Measurements from ENCODE around the gene PDRG1. TPM values are rescaled to one million over a fixed set of nuclear protein-coding genes. Genes with fewer than 3 reads are reported as not detected.

PDRG1 gene
- total RNA-seq, 4 donors from 2014 or later, result 5.1 to 6.6 (median 6.2) TPM

GRCh38 chr20:31981784-31982183 lies 29.9 kb upstream of the PDRG1 start:
- H3K4me1 ChIP-seq, result no peaks in the 10 kb centered on the region
- H3K27ac ChIP-seq, result no peak overlapping the region
- H3K27me3 ChIP-seq, result no peaks in the 10 kb centered on the region
- no peak for DNase-seq
- H3K36me3 ChIP-seq, result no peaks in the 10 kb centered on the region
- H3K4me3 ChIP-seq, result no peak overlapping the region
- no peaks in the 10 kb centered on the region for H3K9me3 ChIP-seq
- no peak for TF ChIP-seq POLR2A (IDR thresholded peaks at IDR 0.05)
- TF ChIP-seq CTCF (IDR thresholded peaks at IDR 0.05), result no peak

DNA sequence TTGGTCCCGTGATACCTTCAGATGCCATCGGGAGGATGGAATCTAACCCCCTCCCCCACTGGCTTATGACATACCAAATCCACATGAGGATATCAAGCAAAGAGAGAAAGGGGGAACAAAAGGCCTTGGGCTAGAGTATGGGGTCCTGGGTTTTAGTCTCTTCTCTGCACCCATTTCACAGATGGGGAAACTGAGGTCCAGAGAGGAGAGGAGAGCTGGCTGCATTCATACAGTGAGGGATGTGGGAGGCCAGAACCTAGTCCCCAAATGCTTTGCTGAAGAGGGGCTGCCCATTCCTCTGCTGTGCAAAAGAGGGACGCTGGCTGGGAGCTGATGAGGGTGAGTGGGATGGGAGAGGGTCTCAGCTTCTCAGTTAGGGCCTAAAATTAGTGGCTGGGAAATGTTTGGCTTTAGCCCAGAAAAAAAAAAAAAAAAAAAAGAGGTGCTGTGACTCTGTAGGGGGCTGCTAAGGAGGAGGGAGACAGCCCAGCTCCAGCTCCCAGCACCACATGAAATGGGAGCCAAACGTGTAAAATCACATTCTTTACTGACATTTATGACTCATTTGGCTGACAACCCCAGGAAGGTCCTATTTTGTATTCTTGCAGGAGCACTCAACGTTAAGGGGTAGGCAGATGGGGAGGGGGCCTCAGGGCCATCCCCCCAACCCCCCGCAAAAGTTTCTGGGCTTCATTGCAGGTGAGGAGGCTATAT lies 28.0 kb upstream of the PDRG1 start:
- no peaks in the 10 kb centered on the region for H3K27me3 ChIP-seq
- no peak for TF ChIP-seq POLR2A (IDR thresholded peaks at IDR 0.05)
- no peak overlapping the region for H3K27ac ChIP-seq
- no peaks in the 10 kb centered on the region for H3K36me3 ChIP-seq
- H3K4me3 ChIP-seq, result no peak overlapping the region
- H3K4me1 ChIP-seq, result no peaks in the 10 kb centered on the region
- DNase-seq, result no peak
- no peaks in the 10 kb centered on the region for H3K9me3 ChIP-seq

DNA sequence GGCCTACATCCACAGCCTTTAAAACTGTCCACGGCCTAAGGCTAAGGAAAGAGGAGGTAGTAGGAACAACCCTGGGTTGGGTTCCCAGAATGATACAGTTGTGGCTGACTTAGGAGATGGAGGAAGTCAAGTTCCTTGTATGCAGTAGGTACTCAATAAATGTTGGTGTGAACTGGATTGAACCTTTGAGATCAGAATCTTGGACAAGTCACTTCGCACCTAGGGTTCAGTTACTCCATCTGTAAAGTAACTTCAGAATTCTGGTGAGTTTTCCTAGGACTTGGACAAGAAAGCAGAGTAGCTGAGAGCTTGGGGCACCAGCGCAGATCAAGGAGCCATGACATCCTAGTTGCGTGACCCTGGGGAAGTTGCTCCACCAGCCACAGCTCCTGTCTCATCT lies 25.2 kb upstream of the PDRG1 start:
- no peaks in the 10 kb centered on the region for H3K27me3 ChIP-seq
- no peaks in the 10 kb centered on the region for H3K9me3 ChIP-seq
- no peak for DNase-seq
- no peak overlapping the region for H3K27ac ChIP-seq
- TF ChIP-seq CTCF (IDR thresholded peaks at IDR 0.05), result no peak
- TF ChIP-seq POLR2A (IDR thresholded peaks at IDR 0.05), result no peak
- no peaks in the 10 kb centered on the region for H3K4me1 ChIP-seq
- no peak overlapping the region for H3K4me3 ChIP-seq
- H3K36me3 ChIP-seq, result no peaks in the 10 kb centered on the region

DNA sequence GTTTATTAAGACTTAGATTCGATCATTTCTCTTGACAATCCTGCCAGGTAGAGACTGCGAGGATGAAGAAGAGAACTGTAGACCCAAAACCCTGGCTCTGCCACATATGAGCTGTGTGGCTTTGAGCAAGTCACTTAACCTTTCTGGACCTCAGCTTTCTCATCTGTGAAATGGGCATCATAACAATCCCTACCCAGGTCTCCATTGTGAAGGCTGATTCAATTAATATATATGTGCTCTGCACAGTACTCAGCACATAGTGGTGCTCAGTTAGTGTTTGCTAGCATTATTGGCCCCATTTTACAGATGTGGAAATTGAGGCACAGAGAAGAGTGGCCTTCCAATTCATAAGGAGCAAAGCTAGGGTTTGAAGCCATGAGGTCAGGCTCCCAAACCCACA lies 24.0 kb upstream of the PDRG1 start:
- TF ChIP-seq CTCF (IDR thresholded peaks at IDR 0.05), result no peak
- no peak for TF ChIP-seq POLR2A (IDR thresholded peaks at IDR 0.05)
- Histone ChIP-seq H3K4me1 (no peaks in the 10 kb centered on the region), H3K27ac (no peak overlapping the region), H3K27me3 (no peaks in the 10 kb centered on the region), H3K4me3 (no peak overlapping the region), H3K9me3 (no peaks in the 10 kb centered on the region), H3K36me3 (no peaks in the 10 kb centered on the region)
- DNase-seq, result no peak

- Histone ChIP-seq H3K4me1 (no peaks in the 10 kb centered on the region), H3K27me3 (no peaks in the 10 kb centered on the region), H3K36me3 (no peaks in the 10 kb centered on the region), H3K9me3 (no peaks in the 10 kb centered on the region), H3K4me3 (no peak overlapping the region), H3K27ac (no peak overlapping the region)
- no peak for DNase-seq
- TF ChIP-seq CTCF (IDR thresholded peaks at IDR 0.05) (no peak), POLR2A (IDR thresholded peaks at IDR 0.05) (no peak)
Observed at GRCh38 chr20:31974951-31975487, 23.2 kb upstream of the PDRG1 start.

DNA sequence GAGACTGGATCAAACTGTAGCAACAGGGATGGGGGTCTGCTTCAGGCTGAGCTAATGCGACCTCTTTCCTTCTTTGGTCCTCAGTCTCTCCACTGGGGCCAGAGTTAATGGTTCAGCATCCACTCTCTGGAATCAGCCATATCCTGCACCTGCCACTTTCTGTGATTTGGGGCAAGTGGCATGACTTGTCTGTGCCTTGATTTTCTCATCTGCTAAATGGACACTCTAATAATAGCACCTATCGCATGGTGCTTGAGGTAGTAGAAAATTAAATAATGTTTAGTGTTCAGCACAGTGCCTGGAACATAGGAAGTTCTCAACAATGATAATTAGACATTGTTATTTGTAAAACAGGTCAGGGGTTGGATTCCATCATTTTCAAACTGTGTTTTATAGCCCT lies 22.4 kb upstream of the PDRG1 start:
- no peak for DNase-seq
- TF ChIP-seq POLR2A (IDR thresholded peaks at IDR 0.05), result no peak
- no peak for TF ChIP-seq CTCF (IDR thresholded peaks at IDR 0.05)
- Histone ChIP-seq H3K4me1 (no peaks in the 10 kb centered on the region), H3K4me3 (no peak overlapping the region), H3K36me3 (no peaks in the 10 kb centered on the region), H3K27ac (no peak overlapping the region), H3K27me3 (no peaks in the 10 kb centered on the region), H3K9me3 (no peaks in the 10 kb centered on the region)
